GM18526 (cell line): Measurements from ENCODE around the gene RASSF10.

Source experiments
- POLR2A ChIP-seq: IDR thresholded peaks from 3 replicates; pipeline ENCODE4 v1.6.1; 2011; ENCODE audit not compliant: insufficient read length; ENCODE audit errors: extremely low read depth

Gene RASSF10

GRCh38 chr11:12983336-12983735 lies 25.8 kb upstream of the RASSF10 start:
- no peak for TF ChIP-seq POLR2A

DNA sequence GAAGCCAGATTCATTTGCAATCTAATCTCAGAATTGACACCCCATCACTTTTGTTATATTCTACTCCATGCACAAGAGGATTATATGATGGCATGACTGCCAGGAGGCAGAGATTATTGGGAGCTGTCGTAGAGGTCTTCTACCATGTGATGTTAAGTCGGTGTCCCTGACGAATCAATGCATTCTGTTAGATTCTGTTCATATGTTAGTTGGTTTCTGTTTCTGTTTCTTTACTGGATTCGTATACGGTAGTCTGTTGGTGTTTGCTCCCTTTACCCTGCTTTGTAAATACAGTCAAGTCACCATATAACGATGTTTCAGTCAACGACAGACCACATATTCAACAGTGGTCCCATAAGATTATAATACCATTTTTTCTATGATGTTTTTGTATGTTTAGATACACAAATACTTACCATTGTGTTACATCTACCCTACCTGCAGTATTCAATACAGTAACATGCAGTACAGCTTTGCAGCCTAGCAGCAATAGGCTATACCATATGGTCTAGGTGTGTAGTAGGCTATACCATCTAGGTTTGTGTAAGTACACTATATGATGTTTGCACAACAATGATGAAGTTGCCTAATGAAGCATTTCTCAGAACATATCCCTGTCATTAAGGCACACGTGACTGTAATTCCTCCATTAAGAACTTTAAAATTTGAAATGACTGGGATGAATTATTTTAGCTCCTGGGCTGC lies 22.8 kb upstream of the RASSF10 start:
- TF ChIP-seq POLR2A, result no peak

GRCh38 chr11:12989428-12990161 lies 19.5 kb upstream of the RASSF10 start:
- no peak for TF ChIP-seq POLR2A

DNA sequence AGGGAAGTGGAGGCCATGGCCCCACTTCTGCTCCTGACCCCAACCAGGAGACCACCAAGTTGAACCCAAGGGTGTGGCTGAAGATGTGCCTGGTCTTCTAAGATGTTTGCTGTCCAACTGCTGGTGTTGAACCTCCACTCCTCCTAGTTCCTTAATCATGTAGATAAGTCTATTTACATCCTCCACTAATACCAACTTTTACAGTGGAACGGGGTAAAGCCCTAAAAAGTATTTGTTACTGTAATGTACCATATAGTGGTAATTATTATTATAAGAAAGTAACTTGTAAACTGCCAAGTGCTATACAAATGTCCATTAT lies 19.0 kb upstream of the RASSF10 start:
- TF ChIP-seq POLR2A, result no peak

GRCh38 chr11:12991426-12991825 lies 17.7 kb upstream of the RASSF10 start:
- TF ChIP-seq POLR2A, result no peak

- TF ChIP-seq POLR2A, result no peak
Observed at GRCh38 chr11:12993626-12994025, 15.5 kb upstream of the RASSF10 start.

GRCh38 chr11:12994476-12994875 lies 14.6 kb upstream of the RASSF10 start:
- TF ChIP-seq POLR2A, result no peak

GRCh38 chr11:12995188-12995587 lies 13.9 kb upstream of the RASSF10 start:
- no peak for TF ChIP-seq POLR2A

DNA sequence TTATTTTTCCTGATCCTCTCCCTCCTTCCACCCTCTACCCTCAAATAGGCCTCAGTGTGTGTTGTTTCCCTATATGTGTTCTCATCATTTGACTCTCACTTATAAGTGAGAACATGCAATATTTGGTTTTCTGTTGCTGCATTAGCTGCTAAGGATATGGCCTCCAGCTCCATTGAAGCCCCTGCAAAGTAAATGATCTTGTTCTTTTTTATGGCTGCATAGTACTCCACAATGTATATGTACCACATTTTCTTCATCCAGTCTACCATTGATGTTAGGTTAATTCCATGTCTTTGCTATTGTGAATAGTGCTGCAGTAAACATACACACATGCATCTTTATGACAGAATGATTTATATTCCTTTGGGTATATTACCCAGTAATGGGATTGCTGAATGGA lies 13.3 kb upstream of the RASSF10 start:
- TF ChIP-seq POLR2A, result no peak

DNA sequence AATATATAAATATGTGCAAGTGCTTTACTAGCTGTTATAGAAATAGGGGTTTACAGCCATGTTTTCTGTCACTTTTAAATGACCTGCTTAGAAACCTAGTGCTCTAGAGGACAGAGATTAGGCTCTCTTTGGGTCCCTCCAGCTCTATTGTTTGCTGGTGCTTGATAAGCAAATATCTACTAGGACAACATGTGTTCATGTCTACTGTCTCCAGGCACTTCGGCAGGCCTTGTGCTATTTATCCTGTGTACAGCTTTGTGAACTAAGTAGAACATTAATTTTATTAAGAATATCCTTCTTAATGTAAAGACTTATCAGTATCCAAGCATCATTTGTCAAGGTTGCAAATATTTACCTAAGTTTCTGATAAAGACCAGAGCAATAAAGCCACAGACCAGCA lies 11.9 kb upstream of the RASSF10 start:
- no peak for TF ChIP-seq POLR2A

DNA sequence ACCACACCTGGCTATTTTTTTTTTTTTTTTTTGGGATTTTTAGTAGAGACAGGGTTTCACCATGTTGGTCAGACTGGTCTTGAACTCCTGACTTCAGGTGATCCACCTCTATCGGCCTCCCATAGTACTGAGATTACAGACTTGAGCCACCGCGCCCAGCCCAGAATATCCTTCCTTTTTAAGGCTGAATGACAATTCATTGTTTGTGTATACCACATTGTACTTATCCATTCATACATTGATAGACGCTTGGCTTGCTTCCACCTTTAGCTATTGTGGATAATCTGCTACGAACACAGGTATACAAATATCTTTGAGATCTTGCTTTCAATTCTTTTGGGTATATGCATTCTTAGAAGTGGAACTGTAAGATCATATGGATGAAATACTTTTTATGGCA lies 10.8 kb upstream of the RASSF10 start:
- TF ChIP-seq POLR2A, result no peak

DNA sequence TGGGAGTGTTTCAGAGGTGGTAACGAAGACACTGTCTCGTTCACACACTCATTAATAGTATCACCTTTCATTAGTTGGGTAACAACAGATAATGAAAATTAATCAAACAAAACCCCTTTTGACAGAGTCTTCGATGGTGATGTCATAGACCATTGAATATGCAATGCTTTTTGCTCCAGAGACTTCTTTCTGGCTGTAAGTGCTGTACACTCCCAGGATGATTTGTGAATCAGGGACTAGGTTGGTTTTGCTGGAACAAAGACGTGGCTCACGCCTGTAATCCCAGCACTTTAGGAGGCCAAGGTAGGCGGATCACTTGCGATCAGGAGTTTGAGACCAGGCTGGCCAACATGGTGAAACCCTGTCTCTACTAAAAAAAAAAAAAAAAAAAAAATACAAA lies 9.5 kb upstream of the RASSF10 start:
- no peak for TF ChIP-seq POLR2A

DNA sequence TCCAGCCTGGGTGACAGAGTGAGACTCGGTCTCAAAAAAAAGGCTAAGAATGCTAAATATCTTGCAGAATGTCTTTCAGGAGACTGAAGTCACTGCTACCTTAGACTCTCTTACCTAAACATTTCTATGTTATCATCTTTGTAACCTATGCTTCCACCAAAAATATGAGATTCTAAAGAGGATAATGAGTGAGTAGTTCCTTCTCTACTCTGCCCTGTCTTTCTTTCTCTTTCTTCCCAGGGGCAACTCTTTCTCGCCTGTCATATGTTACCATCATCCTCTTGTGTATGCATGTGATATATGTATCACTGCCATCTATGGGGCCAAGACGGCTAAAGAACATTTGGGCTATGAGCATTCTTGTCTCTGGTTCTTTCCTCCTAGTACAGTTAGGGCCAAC lies 9.0 kb upstream of the RASSF10 start:
- TF ChIP-seq POLR2A, result no peak

DNA sequence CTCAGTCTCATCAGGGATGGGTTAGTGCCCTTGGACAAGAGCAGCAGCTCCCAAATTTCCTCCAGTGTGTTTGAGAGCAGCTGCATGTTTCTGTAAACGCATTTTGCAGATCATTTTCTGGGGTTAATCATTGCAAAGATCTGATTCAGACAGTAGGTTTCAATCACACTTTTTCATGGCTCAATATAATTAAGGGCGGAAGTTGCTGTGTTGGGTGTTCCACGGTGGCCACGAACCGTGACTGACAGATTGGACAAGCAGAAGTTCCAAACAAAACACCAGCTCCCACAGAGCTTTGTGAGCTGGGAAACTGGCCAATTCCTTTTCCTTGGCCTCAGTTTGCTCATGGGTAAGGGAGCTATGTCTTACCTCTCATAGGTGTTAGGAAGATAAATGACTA lies 8.4 kb upstream of the RASSF10 start:
- no peak for TF ChIP-seq POLR2A

- no peak for TF ChIP-seq POLR2A
Observed at GRCh38 chr11:13003736-13004493, 5.2 kb upstream of the RASSF10 start.
